HG03097 (cell line): ENCODE measurements around the gene PCDHA1.
"Not testable (repeated sequence)": the region's sequence is repeated elsewhere in the genome, so short reads cannot be mapped to it uniquely, and the experiment has no call there.

Experiments
- ATAC-seq: cut with Tn5 transposase; IDR thresholded peaks from one replicate; pipeline ENCODE4 v1.9.1; 2021; ENCODE audit not compliant: unreplicated experiment, low FRiP score

PCDHA1 gene

DNA sequence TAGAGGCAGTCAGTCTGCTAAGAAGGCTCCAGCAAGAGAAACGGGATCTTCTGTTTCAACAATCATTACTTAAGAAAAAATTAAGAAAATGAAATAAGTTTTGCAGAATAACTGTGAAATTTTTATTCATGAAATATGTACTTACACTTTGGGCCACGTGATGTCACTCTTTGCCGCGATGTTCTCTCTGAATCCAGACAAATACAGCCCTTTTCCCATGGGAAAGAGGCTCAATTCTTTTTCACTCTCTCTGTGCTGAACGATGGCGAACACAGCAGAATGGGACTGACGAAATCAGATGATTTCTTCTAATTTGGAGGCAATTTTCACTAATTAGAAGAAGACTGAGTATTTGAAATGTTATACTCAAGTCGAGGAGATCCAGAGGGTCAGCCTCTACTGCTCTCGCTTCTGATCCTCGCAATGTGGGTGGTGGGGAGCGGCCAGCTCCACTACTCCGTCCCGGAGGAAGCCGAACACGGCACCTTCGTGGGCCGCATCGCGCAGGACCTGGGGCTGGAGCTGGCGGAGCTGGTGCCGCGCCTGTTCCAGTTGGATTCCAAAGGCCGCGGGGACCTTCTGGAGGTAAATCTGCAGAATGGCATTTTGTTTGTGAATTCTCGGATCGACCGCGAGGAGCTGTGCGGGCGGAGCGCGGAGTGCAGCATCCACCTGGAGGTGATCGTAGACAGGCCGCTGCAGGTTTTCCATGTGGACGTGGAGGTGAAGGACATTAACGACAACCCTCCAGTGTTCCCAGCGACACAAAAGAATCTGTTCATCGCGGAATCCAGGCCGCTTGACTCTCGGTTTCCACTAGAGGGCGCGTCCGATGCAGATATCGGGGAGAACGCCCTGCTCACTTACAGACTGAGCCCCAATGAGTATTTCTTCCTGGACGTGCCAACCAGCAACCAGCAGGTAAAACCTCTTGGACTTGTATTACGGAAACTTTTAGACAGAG is 62.5 kb downstream of the PCDHA1 start, which contains the start of gene PCDHA9:
Gene PCDHA9 (plus strand): TSS at position 244 of the 964 bp plus-strand sequence. CDS start 114 bp downstream, at position 358.
- ATAC-seq, result not testable (repeated sequence)

DNA sequence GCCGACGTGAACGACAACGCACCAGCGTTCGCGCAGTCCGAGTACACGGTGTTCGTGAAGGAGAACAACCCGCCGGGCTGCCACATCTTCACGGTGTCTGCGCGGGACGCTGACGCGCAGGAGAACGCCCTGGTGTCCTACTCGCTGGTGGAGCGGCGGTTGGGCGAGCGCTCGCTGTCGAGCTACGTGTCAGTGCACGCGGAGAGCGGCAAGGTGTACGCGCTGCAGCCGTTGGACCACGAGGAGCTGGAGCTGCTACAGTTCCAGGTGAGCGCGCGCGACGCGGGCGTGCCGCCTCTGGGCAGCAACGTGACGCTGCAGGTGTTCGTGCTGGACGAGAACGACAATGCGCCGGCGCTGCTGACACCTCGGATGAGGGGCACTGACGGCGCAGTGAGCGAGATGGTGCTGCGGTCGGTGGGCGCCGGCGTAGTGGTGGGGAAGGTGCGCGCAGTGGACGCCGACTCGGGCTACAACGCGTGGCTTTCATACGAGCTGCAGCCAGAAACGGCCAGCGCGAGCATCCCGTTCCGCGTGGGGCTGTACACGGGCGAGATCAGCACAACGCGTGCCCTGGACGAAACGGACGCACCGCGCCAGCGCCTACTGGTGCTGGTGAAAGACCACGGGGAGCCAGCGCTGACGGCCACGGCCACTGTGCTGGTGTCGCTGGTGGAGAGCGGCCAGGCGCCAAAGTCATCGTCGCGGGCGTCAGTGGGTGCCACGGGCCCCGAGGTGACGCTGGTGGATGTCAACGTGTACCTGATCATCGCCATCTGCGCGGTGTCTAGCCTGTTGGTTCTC is 64.1 kb downstream of the PCDHA1 start:
- not testable (repeated sequence) for ATAC-seq

DNA sequence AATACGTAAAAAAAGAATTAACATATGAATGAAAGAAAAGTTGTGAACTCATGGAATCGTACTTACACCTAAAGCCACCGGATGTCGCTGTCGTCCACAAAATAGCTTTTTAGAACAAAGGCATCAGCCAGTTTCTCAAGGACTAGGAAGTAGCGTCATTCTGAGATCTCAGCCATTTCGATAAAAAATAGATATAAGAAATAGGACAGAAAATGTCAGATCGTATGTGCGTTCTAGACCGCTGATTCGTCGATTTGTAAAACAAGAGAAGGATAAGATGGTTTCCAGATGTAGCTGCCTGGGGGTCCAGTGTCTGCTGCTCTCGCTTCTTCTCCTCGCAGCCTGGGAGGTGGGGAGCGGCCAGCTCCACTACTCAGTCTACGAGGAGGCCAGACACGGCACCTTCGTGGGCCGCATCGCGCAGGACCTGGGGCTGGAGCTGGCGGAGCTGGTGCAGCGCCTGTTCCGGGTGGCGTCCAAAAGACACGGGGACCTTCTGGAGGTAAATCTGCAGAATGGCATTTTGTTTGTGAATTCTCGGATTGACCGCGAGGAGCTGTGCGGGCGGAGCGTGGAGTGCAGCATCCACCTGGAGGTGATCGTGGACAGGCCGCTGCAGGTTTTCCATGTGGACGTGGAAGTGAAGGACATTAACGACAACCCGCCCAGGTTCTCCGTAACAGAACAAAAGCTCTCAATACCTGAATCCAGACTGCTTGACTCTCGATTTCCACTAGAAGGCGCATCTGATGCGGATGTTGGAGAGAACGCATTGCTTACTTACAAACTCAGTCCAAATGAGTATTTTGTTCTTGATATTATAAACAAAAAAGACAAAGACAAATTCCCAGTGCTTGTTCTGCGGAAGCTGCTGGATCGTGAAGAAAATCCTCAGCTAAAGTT is 70.1 kb downstream of the PCDHA1 start, which contains the start of gene PCDHA10:
Gene PCDHA10 (plus strand): TSS at position 126 of the 903 bp plus-strand sequence. CDS start 152 bp downstream, at position 278.
- no peak for ATAC-seq

DNA sequence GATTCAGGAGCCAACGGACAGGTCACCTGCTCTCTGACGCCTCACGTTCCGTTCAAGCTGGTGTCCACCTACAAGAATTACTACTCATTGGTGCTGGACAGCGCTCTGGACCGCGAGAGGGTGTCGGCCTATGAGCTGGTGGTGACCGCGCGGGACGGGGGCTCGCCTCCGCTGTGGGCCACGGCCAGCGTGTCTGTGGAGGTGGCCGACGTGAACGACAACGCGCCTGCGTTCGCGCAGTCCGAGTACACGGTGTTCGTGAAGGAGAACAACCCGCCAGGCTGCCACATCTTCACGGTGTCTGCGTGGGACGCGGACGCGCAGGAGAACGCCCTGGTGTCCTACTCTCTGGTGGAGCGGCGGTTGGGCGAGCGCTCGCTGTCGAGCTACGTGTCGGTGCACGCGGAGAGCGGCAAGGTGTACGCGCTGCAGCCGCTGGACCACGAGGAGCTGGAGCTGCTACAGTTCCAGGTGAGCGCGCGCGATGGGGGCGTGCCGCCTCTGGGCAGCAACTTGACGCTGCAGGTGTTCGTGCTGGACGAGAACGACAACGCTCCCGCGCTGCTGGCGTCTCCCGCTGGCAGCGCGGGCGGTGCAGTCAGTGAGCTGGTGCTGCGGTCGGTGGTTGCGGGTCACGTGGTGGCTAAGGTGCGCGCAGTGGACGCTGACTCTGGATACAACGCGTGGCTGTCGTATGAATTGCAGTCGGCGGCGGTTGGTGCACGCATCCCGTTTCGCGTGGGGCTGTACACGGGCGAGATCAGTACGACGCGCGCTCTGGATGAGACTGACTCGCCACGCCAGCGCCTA is 71.4 kb downstream of the PCDHA1 start:
- ATAC-seq, result no peak

DNA sequence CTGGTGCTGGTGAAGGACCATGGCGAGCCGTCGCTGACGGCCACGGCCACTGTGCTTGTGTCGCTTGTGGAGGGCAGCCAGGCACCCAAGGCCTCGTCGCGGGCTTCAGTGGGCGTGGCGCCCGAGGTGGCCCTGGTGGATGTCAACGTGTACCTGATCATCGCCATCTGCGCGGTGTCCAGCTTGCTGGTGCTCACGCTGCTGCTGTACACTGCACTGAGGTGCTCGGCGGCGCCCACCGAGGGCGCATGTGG is 72.0 kb downstream of the PCDHA1 start:
- no peak for ATAC-seq

DNA sequence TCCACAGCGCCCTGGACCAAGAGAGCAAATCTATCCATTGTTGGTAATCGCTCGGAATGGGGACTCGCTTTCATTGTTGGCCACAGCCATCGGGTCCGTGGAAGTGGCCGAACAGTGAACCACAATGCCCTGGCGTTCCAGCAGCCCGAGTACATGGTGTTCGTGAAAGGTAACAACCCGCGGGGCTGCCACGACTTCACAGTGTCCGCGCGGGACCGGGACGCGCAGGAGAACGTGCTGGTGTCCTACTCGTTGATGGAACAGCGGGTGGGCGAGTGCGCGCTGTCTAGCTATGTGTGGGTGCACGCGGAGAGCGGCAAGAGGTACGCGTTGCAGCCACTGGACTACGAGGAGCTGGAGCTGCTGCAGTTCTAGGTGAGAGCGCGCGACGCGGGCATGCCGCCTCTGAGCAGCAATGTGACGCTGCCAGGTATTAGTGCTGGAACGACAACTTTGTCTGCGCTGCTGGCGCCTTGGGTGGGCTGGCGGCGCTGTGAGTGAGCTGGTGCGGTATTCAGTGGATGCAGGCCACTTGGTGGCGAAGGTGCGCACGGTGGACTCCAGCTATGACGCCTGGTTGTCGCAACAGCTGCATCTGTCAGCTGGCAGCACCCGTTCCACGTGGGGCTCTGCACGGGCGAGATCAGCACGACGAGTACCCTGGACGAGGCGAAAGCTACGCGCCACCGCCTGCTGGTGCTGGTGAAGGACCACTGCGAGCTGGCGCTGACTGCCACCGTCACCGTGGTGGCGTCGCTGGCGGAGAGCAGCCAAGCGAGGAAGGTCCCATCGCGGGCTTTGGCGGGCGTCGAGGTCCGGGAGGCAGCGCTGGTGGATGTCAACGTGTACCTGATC is 76.7 kb downstream of the PCDHA1 start:
- no peak for ATAC-seq

DNA sequence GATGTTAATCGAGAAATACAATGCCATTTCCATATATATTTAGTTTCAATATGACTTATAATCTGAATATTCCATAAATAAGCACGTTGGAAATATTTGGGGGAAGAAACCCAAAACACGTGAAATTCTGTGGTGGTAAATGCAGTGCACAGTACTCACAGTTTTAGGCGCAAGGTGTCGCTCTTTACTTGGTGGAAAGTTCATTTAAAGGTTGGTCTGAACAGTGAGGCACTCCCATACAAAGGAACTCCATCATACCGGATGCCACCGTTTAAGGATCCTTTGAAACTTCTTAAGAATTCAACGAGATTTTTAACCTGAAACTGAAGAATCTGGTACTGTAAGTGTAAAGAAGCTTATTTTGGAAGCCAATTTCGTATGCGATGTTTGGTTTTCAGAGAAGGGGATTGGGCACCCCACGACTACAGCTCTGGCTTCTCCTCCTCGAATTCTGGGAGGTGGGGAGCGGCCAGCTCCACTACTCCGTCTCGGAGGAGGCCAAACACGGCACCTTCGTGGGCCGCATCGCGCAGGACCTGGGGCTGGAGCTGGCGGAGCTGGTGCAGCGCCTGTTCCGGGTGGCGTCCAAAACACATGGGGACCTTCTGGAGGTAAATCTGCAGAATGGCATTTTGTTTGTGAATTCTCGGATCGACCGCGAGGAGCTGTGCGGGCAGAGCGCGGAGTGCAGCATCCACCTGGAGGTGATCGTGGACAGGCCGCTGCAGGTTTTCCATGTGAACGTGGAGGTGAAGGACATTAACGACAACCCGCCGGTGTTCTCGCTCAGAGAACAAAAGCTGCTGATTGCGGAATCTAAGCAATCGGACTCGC is 83.0 kb downstream of the PCDHA1 start, which contains the start of gene PCDHA11:
Gene PCDHA11 (plus strand): TSS at position 237 of the 834 bp plus-strand sequence. CDS start 147 bp downstream, at position 384.
- ATAC-seq, result no peak

DNA sequence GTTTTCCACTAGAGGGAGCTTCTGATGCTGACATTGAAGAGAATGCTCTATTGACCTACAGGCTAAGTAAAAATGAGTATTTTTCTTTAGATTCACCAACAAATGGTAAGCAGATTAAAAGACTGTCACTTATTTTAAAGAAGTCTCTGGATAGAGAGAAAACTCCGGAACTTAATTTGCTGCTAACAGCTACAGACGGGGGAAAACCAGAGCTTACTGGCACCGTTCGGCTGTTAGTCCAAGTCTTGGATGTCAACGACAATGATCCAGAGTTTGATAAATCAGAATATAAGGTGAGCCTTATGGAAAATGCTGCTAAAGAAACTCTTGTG is 83.6 kb downstream of the PCDHA1 start:
- no peak for ATAC-seq

DNA sequence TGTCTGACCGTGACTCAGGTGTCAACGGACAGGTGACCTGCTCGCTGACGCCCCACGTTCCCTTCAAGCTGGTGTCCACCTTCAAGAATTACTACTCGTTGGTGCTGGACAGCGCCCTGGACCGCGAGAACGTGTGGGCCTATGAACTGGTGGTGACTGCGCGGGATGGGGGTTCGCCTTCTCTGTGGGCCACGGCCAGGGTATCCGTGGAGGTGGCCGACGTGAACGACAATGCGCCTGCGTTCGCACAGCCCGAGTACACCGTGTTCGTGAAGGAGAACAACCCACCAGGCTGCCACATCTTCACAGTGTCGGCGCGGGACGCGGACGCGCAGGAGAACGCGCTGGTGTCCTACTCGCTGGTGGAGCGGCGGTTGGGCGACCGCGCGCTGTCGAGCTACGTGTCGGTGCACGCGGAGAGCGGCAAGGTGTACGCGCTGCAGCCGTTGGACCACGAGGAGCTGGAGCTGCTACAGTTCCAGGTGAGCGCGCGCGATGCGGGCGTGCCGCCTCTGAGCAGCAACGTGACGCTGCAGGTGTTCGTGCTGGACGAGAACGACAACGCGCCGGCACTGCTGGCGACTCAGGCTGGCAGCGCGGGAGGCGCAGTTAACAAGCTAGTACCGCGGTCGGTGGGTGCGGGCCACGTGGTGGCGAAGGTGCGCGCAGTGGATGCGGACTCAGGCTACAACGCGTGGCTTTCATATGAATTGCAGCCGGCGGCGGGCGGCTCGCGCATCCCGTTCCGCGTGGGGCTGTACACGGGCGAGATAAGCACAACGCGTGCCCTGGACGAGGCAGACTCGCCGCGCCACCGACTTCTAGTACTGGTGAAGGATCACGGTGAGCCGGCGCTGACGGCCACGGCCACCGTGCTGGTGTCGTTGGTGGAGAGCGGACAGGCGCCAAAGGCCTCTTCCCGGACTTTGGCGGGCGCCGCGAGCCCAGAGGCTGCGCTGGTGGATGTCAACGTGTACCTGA is 84.6 kb downstream of the PCDHA1 start:
- ATAC-seq, result no peak

DNA sequence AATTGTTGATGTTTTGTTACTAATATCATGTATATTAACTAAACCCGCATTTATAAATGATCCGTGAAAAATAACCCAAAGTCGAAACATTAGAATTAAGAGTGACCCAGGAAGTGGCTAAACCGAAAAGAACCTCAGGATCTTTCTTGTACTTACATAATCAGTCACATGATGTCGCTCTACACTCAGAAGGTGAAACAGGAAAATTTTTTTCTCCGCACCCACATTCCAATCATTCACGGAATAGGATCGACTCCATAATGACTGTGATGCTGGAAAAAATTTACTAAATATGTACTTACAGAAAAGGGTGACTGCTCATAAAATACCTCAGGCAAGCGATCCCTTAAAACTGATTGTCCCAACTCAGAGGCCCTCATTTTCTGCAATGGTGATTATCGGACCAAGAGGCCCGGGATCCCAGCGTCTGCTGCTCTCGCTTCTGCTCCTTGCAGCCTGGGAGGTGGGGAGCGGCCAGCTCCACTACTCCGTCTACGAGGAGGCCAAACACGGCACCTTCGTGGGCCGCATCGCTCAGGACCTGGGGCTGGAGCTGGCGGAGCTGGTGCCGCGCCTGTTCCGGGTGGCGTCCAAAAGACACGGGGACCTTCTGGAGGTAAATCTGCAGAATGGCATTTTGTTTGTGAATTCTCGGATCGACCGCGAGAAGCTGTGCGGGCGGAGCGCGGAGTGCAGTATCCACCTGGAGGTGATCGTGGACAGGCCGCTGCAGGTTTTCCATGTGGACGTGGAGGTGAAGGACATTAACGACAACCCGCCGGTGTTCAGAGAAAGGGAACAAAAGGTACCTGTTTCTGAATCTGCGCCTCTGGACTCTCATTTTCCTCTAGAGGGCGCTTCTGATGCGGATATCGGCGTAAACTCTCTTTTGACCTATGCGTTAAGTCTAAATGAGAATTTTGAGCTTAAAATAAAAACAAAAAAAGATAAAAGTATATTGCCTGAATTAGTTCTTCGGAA is 89.4 kb downstream of the PCDHA1 start, which contains the start of gene PCDHA12:
Gene PCDHA12 (plus strand): TSS at position 224 of the 981 bp plus-strand sequence. CDS start 165 bp downstream, at position 389.
- no peak for ATAC-seq

DNA sequence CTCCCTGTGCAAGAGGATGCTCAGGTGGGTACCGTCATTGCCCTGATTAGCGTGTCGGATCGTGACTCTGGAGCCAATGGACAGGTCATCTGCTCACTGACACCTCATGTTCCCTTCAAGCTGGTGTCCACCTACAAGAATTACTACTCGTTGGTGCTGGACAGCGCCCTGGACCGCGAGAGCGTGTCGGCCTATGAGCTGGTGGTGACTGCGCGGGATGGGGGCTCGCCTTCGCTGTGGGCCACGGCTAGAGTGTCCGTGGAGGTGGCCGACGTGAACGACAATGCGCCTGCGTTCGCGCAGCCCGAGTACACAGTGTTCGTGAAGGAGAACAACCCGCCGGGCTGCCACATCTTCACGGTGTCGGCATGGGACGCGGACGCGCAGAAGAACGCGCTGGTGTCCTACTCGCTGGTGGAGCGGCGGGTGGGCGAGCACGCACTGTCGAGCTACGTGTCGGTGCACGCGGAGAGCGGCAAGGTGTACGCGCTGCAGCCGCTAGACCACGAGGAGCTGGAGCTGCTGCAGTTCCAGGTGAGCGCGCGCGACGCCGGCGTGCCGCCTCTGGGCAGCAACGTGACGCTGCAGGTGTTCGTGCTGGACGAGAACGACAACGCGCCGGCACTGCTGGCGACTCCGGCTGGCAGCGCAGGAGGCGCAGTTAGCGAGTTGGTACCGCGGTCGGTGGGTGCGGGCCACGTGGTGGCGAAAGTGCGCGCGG is 90.8 kb downstream of the PCDHA1 start:
- ATAC-seq, result not testable (repeated sequence)

DNA sequence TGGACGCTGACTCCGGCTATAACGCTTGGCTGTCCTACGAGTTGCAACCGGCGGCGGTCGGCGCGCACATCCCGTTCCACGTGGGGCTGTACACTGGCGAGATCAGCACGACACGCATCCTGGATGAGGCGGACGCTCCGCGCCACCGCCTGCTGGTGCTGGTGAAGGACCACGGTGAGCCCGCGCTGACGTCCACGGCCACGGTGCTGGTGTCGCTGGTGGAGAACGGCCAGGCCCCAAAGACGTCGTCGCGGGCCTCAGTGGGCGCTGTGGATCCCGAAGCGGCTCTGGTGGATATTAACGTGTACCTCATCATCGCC is 91.3 kb downstream of the PCDHA1 start:
- no peak for ATAC-seq

DNA sequence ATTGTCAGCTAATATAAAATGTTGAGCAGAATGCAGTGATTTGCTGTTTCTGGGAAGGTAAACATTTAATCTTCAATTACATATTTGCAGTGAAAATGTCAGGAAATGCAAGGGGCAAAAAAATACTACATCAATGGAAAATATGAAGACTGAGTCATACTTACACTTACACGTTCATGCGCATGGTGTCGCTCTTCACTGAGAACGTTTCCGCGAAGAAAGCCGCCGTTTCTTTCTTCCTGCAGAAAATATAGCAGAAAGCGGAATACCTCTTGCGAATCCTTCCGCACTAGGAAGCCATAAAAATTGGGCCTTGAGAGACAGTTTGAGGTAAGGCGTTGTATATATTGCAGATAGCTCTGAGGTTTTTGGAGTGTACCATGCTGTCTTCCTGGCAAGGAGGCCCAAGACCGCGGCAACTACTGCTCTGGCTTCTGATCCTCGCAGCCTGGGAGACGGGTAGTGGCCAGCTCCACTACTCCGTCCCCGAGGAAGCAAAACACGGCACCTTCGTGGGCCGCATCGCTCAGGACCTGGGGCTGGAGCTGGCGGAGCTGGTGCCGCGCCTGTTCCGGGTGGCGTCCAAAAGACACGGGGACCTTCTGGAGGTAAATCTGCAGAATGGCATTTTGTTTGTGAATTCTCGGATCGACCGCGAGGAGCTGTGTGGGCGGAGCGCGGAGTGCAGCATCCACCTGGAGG is 96.1 kb downstream of the PCDHA1 start, which contains the start of gene PCDHA13:
Gene PCDHA13 (plus strand): TSS at position 236 of the 702 bp plus-strand sequence. CDS start 145 bp downstream, at position 381.
- ATAC-seq, result no peak

DNA sequence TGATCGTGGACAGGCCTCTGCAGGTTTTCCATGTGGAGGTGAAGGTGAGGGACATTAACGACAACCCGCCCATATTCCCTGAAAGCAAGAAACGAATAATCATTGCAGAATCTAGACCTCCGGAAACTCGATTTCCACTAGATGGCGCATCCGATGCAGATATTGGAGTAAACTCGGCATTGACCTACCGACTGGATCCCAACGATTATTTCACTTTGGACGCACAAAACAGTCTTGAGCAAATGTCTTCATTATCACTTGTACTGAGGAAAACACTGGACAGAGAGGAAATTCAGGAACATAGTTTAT is 96.6 kb downstream of the PCDHA1 start:
- no peak for ATAC-seq
